K562 (cell line): ENCODE results near the gene COL15A1. TPM values are rescaled to one million over a fixed set of nuclear protein-coding genes. Genes with fewer than 3 reads are reported as not detected.

ENCODE experiments used
- ATF6 ChIP-seq: sonication (generic); formaldehyde crosslinking; IDR thresholded peaks from 2 replicates; pipeline ENCODE4 v1.4.0; 2020; ENCODE audit warnings: mild to moderate bottlenecking, missing genetic modification reagents
- CHD1 ChIP-seq: fragments of 200-600 bp; sonication (generic); IDR thresholded peaks from one replicate; pipeline ENCODE4 v1.6.1; 2012; ENCODE audit warnings: mild to moderate bottlenecking, moderate library complexity, low read length, inconsistent platforms
- CREB5 ChIP-seq: fragments of 250-450 bp; sonication (Bioruptor Pico); IDR thresholded peaks from 2 replicates; pipeline ENCODE4 v1.5.0; 2020; ENCODE audit warnings: mild to moderate bottlenecking
- CREM ChIP-seq: IDR thresholded peaks from 2 replicates; pipeline ENCODE4 v1.6.1; 2014; ENCODE audit warnings: antibody characterized with exemption, low read depth
- ERF ChIP-seq: fragments of 450-650 bp; formaldehyde crosslinking; IDR thresholded peaks from 2 replicates; pipeline ENCODE4 v1.4.0; 2020; ENCODE audit warnings: mild to moderate bottlenecking, mixed read lengths
- FOXP4 ChIP-seq: sonication (generic); formaldehyde crosslinking; IDR thresholded peaks from 2 replicates; pipeline ENCODE4 v1.8.0; 2022; ENCODE audit warnings: mild to moderate bottlenecking, missing genetic modification reagents, borderline replicate concordance
- NFIX ChIP-seq: fragments of 250-450 bp; sonication (Bioruptor Pico); IDR thresholded peaks from 2 replicates; pipeline ENCODE4 v1.4.0; 2020; ENCODE audit warnings: low read depth, mild to moderate bottlenecking, moderate library complexity
- RAD51 ChIP-seq: fragments of 450-650 bp; IDR thresholded peaks from 2 replicates; pipeline ENCODE4 v1.7.1; 2016; ENCODE audit warnings: low read depth, mild to moderate bottlenecking, borderline replicate concordance
- SREBF1 ChIP-seq: fragments of 150-350 bp; IDR thresholded peaks from 2 replicates; pipeline ENCODE4 v1.6.1; 2014; ENCODE audit warnings: antibody characterized with exemption, low read depth, low read length, borderline replicate concordance
- TAF15 ChIP-seq: fragments of 200-400 bp; formaldehyde crosslinking; IDR thresholded peaks from 2 replicates; pipeline ENCODE4 v1.6.1; 2017; ENCODE audit warnings: mild to moderate bottlenecking, low read depth, low read length, moderate library complexity
- TSHZ1 ChIP-seq: fragments of 250-450 bp; sonication (Bioruptor Pico); IDR thresholded peaks from 2 replicates; pipeline ENCODE4 v1.4.0; 2020; ENCODE audit warnings: mild to moderate bottlenecking, moderate library complexity
- ZBTB43 ChIP-seq: sonication (generic); formaldehyde crosslinking; IDR thresholded peaks from 2 replicates; pipeline ENCODE4 v1.8.0; 2023; ENCODE audit warnings: mild to moderate bottlenecking, missing genetic modification reagents
- ZFP36 ChIP-seq: fragments of 150-350 bp; IDR thresholded peaks from 2 replicates; pipeline ENCODE4 v1.6.1; 2018; ENCODE audit warnings: low read length, low read depth; ENCODE audit not compliant: partially characterized antibody
- ZNF655 ChIP-seq: fragments of 250-450 bp; sonication (Bioruptor Pico); IDR thresholded peaks from 2 replicates; pipeline ENCODE4 v1.5.0; 2021
- polyA plus RNA-seq, 8 experiments: library from polyadenylated mRNA; depleted of rRNA in 4 of 8; stranded (reverse) in 5 of 8; unstranded in 3 of 8; fragments of >200 nt; fragmentation: Nextera tagmentation in 2 of 8; fragmentation: Illumina TruSeq in 1 of 8; extraction: Ambion mirVana in 2 of 8; extraction: Trizol in 1 of 8; gene quantifications; 2 replicates each; pipeline versions ENCODE4 v1.2.1 to v1.2.3, GENCODE V29; 2011 to 2014; ENCODE audit warnings: inconsistent platforms in 1 of 8, missing spikeins in 1 of 8
- total RNA-seq, 7 experiments: library from RNA; depleted of rRNA in 6 of 7; stranded (reverse); fragments of >200 nt in 6 of 7; fragmentation: Illumina TruSeq in 2 of 7; extraction: Trizol in 2 of 7; gene quantifications; 2 replicates each; pipeline versions ENCODE4 v1.2.1 to v1.2.3, GENCODE V29; 2011 to 2021; ENCODE audit warnings: low replicate concordance in 1 of 7

Gene COL15A1
- total and polyA plus RNA-seq, 9 of the 15 experiments (the other 6 are each of a cell fraction or from before 2014, with no cell fraction given), result 0.46 to 5.1 (median 2.6) TPM

GRCh38 chr9:99103054-99103895 is 159.6 kb downstream of the COL15A1 start (continued):
- TF ChIP-seq TSHZ1 (CRISPR knock-in tag) (no peak), ZFP36 (no peak), RAD51 (no peak), TAF15 (no peak), ATF6 (CRISPR knock-in tag) (no peak), SREBF1 (no peak), NFIX (CRISPR knock-in tag) (no peak), ZBTB43 (CRISPR knock-in tag) (no peak), ZNF655 (CRISPR knock-in tag) (no peak), CHD1 (no peak), CREM (no peak), FOXP4 (CRISPR knock-in tag) (no peak), CREB5 (CRISPR knock-in tag) (no peak), ERF (CRISPR knock-in tag) (0 out of 2 replicates have a peak, but pooled peaks have one; percentile 43)
